Upper lobe of left lung (tissue), 6 donors: ENCODE results near the gene PRICKLE1. TPM values are rescaled to one million over a fixed set of nuclear protein-coding genes. Genes with fewer than 3 reads are reported as not detected.

Experiments used
- ATAC-seq, 2 donors: fragments of 200-7000 bp; cut with Tn5 transposase; one replicate each; pipeline ENCODE4 v1.9.1; 2022; ENCODE audit warnings: mild to moderate bottlenecking in 2 of 2, moderate library complexity in 2 of 2; ENCODE audit not compliant: low FRiP score in 2 of 2
- DNase-seq, 2 donors: peaks; one replicate each; pipeline ENCODE4 v3.0.0-alpha.2; 2019 to 2020
- H3K27ac ChIP-seq, 4 donors: fragments of 200-600 bp; sonication (generic); one replicate each; pipeline ENCODE4 v1.5.1; 2016 to 2019
- H3K27me3 ChIP-seq, 4 donors: fragments of 200-600 bp; sonication (generic); one replicate each; pipeline ENCODE4 v1.5.1; 2017 to 2019
- H3K36me3 ChIP-seq, 4 donors: fragments of 200-600 bp; sonication (generic); one replicate each; pipeline ENCODE4 v1.5.1; 2016 to 2019
- H3K4me1 ChIP-seq, 4 donors: fragments of 200-600 bp; sonication (generic); one replicate each; pipeline ENCODE4 v1.5.1; 2018 to 2019
- H3K4me3 ChIP-seq, 4 donors: fragments of 200-600 bp; sonication (generic); one replicate each; pipeline ENCODE4 v1.5.1; 2017 to 2019; ENCODE audit warnings: mild to moderate bottlenecking in 2 of 4, moderate library complexity in 1 of 4
- H3K9me3 ChIP-seq, 4 donors: fragments of 200-600 bp; sonication (generic); one replicate each; pipeline ENCODE4 v1.5.1; 2018 to 2019
- CTCF ChIP-seq, 6 experiments: fragments of 450-650 bp in 4 of 6; fragments of 200-600 bp in 2 of 6; sonication (generic) in 2 of 6; IDR thresholded peaks; one replicate each; pipeline ENCODE4 v1.5.1; 2016 to 2019; ENCODE audit warnings: antibody characterized with exemption in 6 of 6
- EP300 ChIP-seq, 4 donors: sonication (generic); formaldehyde crosslinking; IDR thresholded peaks; one replicate each; pipeline ENCODE4 v1.5.1; 2017; ENCODE audit warnings: antibody characterized with exemption in 4 of 4, control low read depth in 2 of 4
- POLR2A ChIP-seq, 4 donors: fragments of 450-650 bp; IDR thresholded peaks; one replicate each; pipeline ENCODE4 v1.5.1; 2016 to 2017; ENCODE audit warnings: antibody characterized with exemption in 4 of 4, mild to moderate bottlenecking in 2 of 4
- POLR2AphosphoS5 ChIP-seq, 2 donors: sonication (generic); formaldehyde crosslinking; IDR thresholded peaks; one replicate each; pipeline ENCODE4 v1.5.1; 2017; ENCODE audit warnings: antibody characterized with exemption in 2 of 2
- WGBS, 2 donors: methylation state at CpG; one replicate each; pipeline ENCODE4 v1.1.5; 2017 to 2018; 5-methylcytosine and 5-hydroxymethylcytosine counted together
- total RNA-seq, 6 donors: library from RNA; depleted of rRNA in 4 of 6; stranded (reverse); fragments of >200 nt in 4 of 6; gene quantifications; one replicate each; pipeline versions ENCODE4 v1.1.0 to v1.2.1, GENCODE V29; 2016 to 2021
- donor health status: DM: no; HTN: no; CAD: no; lungs with moderate emphysema.
- donor health status: DM: no; HTN: yes; CAD: no; lungs with severe emphysema.

Gene PRICKLE1
- total RNA-seq, 6 donors from 2014 or later = 7.3 to 18.2 (median 10.2) TPM

- ATAC-seq = no peak
- Histone ChIP-seq H3K4me3 (no peak overlapping the region), H3K27ac (no peak overlapping the region), H3K9me3 (peaks cover 6 to 24% (median 14%) of the 10 kb centered on the region in 4 donors), H3K27me3 (no peaks in the 10 kb centered on the region), H3K4me1 (no peaks in the 10 kb centered on the region), H3K36me3 (no peaks in the 10 kb centered on the region)
- 41 to 58% methylated on average over 1 of the region's 1 CpG for WGBS, 2 donors
- no peak for DNase-seq
- TF ChIP-seq EP300 (IDR thresholded peaks at IDR 0.05) (no peak), CTCF (IDR thresholded peaks at IDR 0.05) (no peak), POLR2A (IDR thresholded peaks at IDR 0.05) (no peak)
These were observed 28.1 kb upstream of the PRICKLE1 start for GRCh38 chr12:42617622-42618021.

- Histone ChIP-seq H3K4me3 (no peak overlapping the region), H3K4me1 (no peaks in the 10 kb centered on the region), H3K9me3 (peaks cover 6 to 24% (median 14%) of the 10 kb centered on the region in 4 donors), H3K27me3 (no peaks in the 10 kb centered on the region), H3K36me3 (no peaks in the 10 kb centered on the region), H3K27ac (no peak overlapping the region)
- TF ChIP-seq POLR2AphosphoS5 (IDR thresholded peaks at IDR 0.05) = no peak
- TF ChIP-seq CTCF (IDR thresholded peaks at IDR 0.05) = no peak
- no peak for TF ChIP-seq EP300 (IDR thresholded peaks at IDR 0.05)
- no peak for TF ChIP-seq POLR2A (IDR thresholded peaks at IDR 0.05)
- ATAC-seq (no peak), DNase-seq (no peak)
- 80 to 88% methylated on average over 3 of the region's 3 CpGs for WGBS, 2 donors
These were observed 25.5 kb upstream of the PRICKLE1 start for GRCh38 chr12:42615006-42615405.

GRCh38 chr12:42612231-42612613 is 22.7 kb upstream of the PRICKLE1 start:
- Histone ChIP-seq H3K27me3 (no peaks in the 10 kb centered on the region), H3K4me3 (no peak overlapping the region), H3K36me3 (no peaks in the 10 kb centered on the region), H3K4me1 (no peaks in the 10 kb centered on the region), H3K27ac (no peak overlapping the region), H3K9me3 (peaks cover 0 to 4% (median under 1%) of the 10 kb centered on the region in 4 donors)
- no peak for TF ChIP-seq POLR2AphosphoS5 (IDR thresholded peaks at IDR 0.05)
- no peak for TF ChIP-seq CTCF (IDR thresholded peaks at IDR 0.05)
- TF ChIP-seq POLR2A (IDR thresholded peaks at IDR 0.05) = no peak
- no peak for TF ChIP-seq EP300 (IDR thresholded peaks at IDR 0.05)
- ATAC-seq = no peak
- no peak for DNase-seq

DNA sequence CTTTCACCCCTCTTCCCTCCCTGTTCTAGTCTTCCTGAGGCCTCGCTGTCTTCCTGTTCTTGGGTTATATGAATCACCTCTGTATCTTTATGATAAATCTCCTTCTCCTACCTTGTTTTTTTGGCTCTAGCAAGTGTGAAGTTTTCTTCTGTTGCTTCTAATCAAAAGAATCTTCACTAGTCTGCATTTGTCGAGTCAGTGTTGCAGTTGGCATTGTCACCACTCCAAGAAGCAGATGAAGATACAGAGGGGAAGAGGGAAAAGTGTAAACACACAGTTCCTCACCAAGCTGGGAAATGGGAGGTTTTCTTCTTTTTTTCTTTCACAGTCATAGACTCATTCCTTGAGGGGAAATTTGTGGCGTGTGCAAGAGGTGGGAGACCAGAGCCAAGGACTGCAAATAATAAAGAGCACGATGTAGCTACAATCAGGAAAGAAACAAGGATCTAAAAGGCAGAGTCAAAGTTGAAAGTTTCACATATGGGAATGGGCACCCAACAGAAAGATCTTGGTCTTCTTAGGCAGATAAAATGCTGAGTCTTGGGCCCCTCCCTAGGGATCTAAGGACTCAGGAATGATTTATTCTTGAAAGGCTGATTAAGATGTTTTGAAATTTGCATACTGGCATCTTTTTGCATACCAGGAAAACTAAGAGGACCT is 22.2 kb upstream of the PRICKLE1 start:
- H3K27ac ChIP-seq = no peak overlapping the region
- ATAC-seq = no peak

More for the DNA sequence above, 22.2 kb upstream of the PRICKLE1 start:
- no peaks in the 10 kb centered on the region for H3K36me3 ChIP-seq
- H3K9me3 ChIP-seq = no peaks in the 10 kb centered on the region
- no peaks in the 10 kb centered on the region for H3K27me3 ChIP-seq
- no peak for DNase-seq
- no peak for TF ChIP-seq CTCF (IDR thresholded peaks at IDR 0.05)
- TF ChIP-seq POLR2AphosphoS5 (IDR thresholded peaks at IDR 0.05) = no peak
- no peak for TF ChIP-seq POLR2A (IDR thresholded peaks at IDR 0.05)
- no peak for TF ChIP-seq EP300 (IDR thresholded peaks at IDR 0.05)
- whole genome bisulfite sequencing, 2 donors = 69% methylated on average over 4 of the region's 4 CpGs
- H3K4me3 ChIP-seq = no peak overlapping the region
- H3K4me1 ChIP-seq = no peaks in the 10 kb centered on the region
